Endothelial cell (in vitro differentiated cells): ENCODE measurements around the gene CA4. TPM values are rescaled to one million over a fixed set of nuclear protein-coding genes. Genes with fewer than 3 reads are reported as not detected.
"Not testable (repeated sequence)": the region's sequence is repeated elsewhere in the genome, so short reads cannot be mapped to it uniquely, and the experiment has no call there.

Experiments
- DNase-seq: peaks from one replicate; pipeline ENCODE4 v3.0.0; 2021; ENCODE audit warnings: low spot score
- H3K27ac Mint-ChIP-seq: one replicate; pipeline ENCODE4 v1.8.0; 2021; ENCODE audit warnings: mixed read lengths, inconsistent platforms; ENCODE audit not compliant: unreplicated experiment
- H3K27me3 Mint-ChIP-seq: one replicate; pipeline ENCODE4 v1.8.0; 2021; ENCODE audit warnings: mild to moderate bottlenecking, moderate library complexity, mixed read lengths, inconsistent platforms; ENCODE audit not compliant: unreplicated experiment
- H3K36me3 Mint-ChIP-seq: one replicate; pipeline ENCODE4 v1.8.0; 2021; ENCODE audit warnings: mild to moderate bottlenecking, low read depth, mixed read lengths, inconsistent platforms; ENCODE audit not compliant: unreplicated experiment
- H3K4me1 Mint-ChIP-seq: one replicate; pipeline ENCODE4 v1.8.0; 2021; ENCODE audit warnings: mild to moderate bottlenecking, mixed read lengths, inconsistent platforms; ENCODE audit not compliant: unreplicated experiment
- H3K4me3 Mint-ChIP-seq: one replicate; pipeline ENCODE4 v1.8.0; 2021; ENCODE audit warnings: mild to moderate bottlenecking, mixed read lengths, inconsistent platforms; ENCODE audit not compliant: unreplicated experiment
- H3K9me3 Mint-ChIP-seq: one replicate; pipeline ENCODE4 v1.8.0; 2021; ENCODE audit warnings: mixed read lengths, inconsistent platforms; ENCODE audit not compliant: unreplicated experiment
- CTCF ChIP-seq: fragments of 200-600 bp; sonication (generic); IDR thresholded peaks from one replicate; pipeline ENCODE4 v1.5.0; 2021; ENCODE audit warnings: antibody characterized with exemption; ENCODE audit not compliant: unreplicated experiment
- total RNA-seq: library from RNA; stranded (reverse); fragmentation: NEBNext Ultra II Directional; extraction: Animal tissue kit (Norgen Biotek cat#: 25700); gene quantifications from one replicate; pipeline ENCODE4 v1.2.1, GENCODE V29; 2021; ENCODE audit not compliant: unreplicated experiment

The CA4 gene
- total RNA-seq, 1 donor from 2014 or later, result 8.3 TPM

DNA sequence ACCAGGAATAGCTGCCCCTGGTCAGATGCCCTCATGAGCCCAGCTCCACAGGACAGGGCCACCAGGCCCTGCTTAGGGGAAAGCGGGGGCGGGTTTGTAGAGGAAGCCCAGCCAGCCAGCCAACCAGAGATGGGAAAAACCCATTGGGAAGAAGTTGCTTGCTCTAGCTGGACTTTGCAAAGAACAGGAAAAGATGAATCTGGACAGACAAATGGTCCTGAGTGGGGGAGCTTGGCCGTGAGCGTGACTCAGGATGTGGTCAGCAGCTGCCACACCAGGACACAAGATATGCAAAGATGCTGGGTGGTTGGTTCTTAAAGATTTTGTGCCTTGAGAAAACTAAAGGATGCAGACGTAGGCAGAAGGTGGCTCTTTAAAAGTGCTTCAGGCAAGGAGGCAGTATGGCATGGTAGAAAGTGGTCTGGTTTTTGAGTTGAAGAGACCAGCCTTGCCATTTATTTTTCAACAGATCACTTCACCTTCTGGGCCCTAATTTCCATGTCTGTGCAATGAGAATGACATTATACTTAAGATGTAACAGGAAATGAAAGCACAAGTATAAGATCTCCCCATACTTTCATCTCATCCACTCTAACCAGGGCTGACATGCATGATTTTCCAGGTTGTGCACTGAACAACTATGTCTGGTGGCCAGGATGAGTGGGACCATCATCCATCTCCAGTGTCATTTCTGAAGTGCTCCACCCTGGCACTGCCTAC lies 43.3 kb upstream of the CA4 start:
- Mint-ChIP-seq H3K9me3 (no peaks in the 10 kb centered on the region), H3K27ac (no peak overlapping the region), H3K36me3 (no peaks in the 10 kb centered on the region), H3K4me1 (peaks cover 12% of the 10 kb centered on the region), H3K4me3 (no peak overlapping the region), H3K27me3 (no peaks in the 10 kb centered on the region)
- TF ChIP-seq CTCF, result no peak
- DNase-seq, result no peak

GRCh38 chr17:60107526-60108257 lies 42.1 kb upstream of the CA4 start:
- Mint-ChIP-seq H3K27me3 (no peaks in the 10 kb centered on the region), H3K9me3 (no peaks in the 10 kb centered on the region), H3K27ac (no peak overlapping the region), H3K36me3 (no peaks in the 10 kb centered on the region), H3K4me1 (peaks cover 8% of the 10 kb centered on the region), H3K4me3 (no peak overlapping the region)
- DNase-seq, result no peak
- no peak for TF ChIP-seq CTCF

DNA sequence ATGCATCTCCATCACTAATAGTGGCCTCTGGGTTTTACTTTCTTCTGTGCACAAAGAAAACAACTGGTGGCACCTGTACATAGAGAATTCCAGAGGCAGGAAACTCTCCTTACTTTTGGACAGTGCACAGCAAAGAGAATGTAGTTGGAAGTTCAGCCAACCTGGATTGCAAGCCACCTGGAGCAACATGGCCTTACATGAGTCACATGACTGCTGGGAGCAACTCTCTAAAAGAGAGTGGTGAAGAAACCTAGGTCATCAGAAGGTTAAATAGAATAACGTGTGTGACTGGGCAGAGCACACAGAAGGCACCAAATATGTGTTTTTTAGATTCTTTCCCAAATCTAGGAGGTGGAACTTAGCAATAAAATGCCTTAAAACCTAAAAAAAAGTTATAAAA lies 41.5 kb upstream of the CA4 start:
- H3K9me3 Mint-ChIP-seq, H3K27me3 Mint-ChIP-seq, DNase-seq, H3K36me3 Mint-ChIP-seq, H3K27ac Mint-ChIP-seq, H3K4me3 Mint-ChIP-seq, H3K4me1 Mint-ChIP-seq: not testable (repeated sequence)

- no peak for DNase-seq
- Mint-ChIP-seq H3K27me3 (no peaks in the 10 kb centered on the region), H3K36me3 (no peaks in the 10 kb centered on the region), H3K9me3 (no peaks in the 10 kb centered on the region), H3K4me3 (no peak overlapping the region), H3K27ac (no peak overlapping the region), H3K4me1 (peaks cover 8% of the 10 kb centered on the region)
- TF ChIP-seq CTCF, result no peak
These were observed 41.1 kb upstream of the CA4 start for GRCh38 chr17:60108712-60109111.

- H3K36me3 Mint-ChIP-seq, result no peaks in the 10 kb centered on the region
- no peak overlapping the region for H3K27ac Mint-ChIP-seq
- no peaks in the 10 kb centered on the region for H3K9me3 Mint-ChIP-seq
- no peak overlapping the region for H3K4me3 Mint-ChIP-seq
- TF ChIP-seq CTCF, result no peak
- H3K4me1 Mint-ChIP-seq, result peaks cover 8% of the 10 kb centered on the region
- DNase-seq, result no peak
- no peaks in the 10 kb centered on the region for H3K27me3 Mint-ChIP-seq
These were observed 40.6 kb upstream of the CA4 start for GRCh38 chr17:60109161-60109560.
